OCI-LY1 (cell line): ENCODE measurements around the gene STK32B.

ENCODE experiments used
- CTCF ChIP-seq: fragments of 200-600 bp; sonication (generic), shearing (Covaris generic); IDR thresholded peaks from 2 replicates; pipeline ENCODE4 v1.5.1; 2017; ENCODE audit warnings: mild to moderate bottlenecking, antibody characterized with exemption, low read length, moderate library complexity, mixed read lengths
- EZH2 ChIP-seq: fragments of 200-600 bp; sonication (generic), shearing (Covaris generic); IDR thresholded peaks from 2 replicates; pipeline ENCODE4 v1.8.0; 2017; ENCODE audit warnings: borderline replicate concordance, mixed run types, mild to moderate bottlenecking, antibody characterized with exemption, low read length, moderate library complexity, mixed read lengths

- no peak for TF ChIP-seq CTCF
- no peak for TF ChIP-seq EZH2
Observed at GRCh38 chr4:5361968-5362367, 310.7 kb downstream of the STK32B start.
